ENCODE data around the gene COMMD1. TPM values are rescaled to one million over a fixed set of nuclear protein-coding genes. Genes with fewer than 3 reads are reported as not detected.
"Not testable (repeated sequence)": the region's sequence is repeated elsewhere in the genome, so short reads cannot be mapped to it uniquely, and the experiment has no call there.

The COMMD1 gene
- polyA plus RNA-seq, 1 donor from 2014 or later = 69.1 TPM

DNA sequence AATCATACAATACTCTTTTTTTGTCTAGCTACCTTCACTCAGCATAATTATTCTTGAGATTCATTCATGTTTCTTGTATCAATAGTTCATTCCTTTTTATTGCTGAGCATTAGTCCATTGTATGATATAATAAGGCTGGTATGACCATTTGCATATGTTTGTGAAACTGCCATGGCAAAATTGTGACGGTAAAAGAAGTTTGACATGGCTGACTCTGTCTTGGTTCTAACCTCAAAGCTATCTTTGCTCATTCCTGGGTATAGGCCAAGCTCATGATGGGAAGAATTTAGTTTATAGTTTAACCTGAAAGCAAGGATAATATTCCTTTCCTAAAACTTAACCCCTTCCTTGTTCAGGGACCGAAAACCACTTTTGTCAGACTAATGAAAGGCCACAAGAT is 46.4 kb downstream of the COMMD1 start:
- TF ChIP-seq TAF1 (IDR thresholded peaks at IDR 0.05; ENCODE audit: low read depth) = no peak
- no peak for TF ChIP-seq EP300 (conservative IDR thresholded peaks at IDR 0.05; ENCODE audit: poor library complexity, severe bottlenecking)
- TF ChIP-seq SMC3 (conservative IDR thresholded peaks at IDR 0.05; ENCODE audit: poor library complexity) = no peak
- TF ChIP-seq REST (IDR thresholded peaks at IDR 0.05; ENCODE audit: borderline replicate concordance) = no peak
- TF ChIP-seq EZH2 (IDR thresholded peaks at IDR 0.05; ENCODE audit: borderline replicate concordance, insufficient read depth, low read length, poor library complexity, severe bottlenecking) = no peak
- no peak for TF ChIP-seq RAD21 (conservative IDR thresholded peaks at IDR 0.05)
- no peak for TF ChIP-seq CTCF (IDR thresholded peaks at IDR 0.05; ENCODE audit: poor library complexity, severe bottlenecking)
- TF ChIP-seq MXI1 (conservative IDR thresholded peaks at IDR 0.05; ENCODE audit: poor library complexity, severe bottlenecking) = no peak
- TF ChIP-seq POLR2AphosphoS5 (IDR thresholded peaks at IDR 0.05) = no peak
- H3K36me3 ChIP-seq (ENCODE audit: insufficient read depth, low read length) = no peaks in the 10 kb centered on the region
- no peak overlapping the region for H2AFZ ChIP-seq (ENCODE audit: low read depth, low read length)
- H3K4me3 ChIP-seq (ENCODE audit: low read length) = no peak overlapping the region
- H3F3A ChIP-seq (ENCODE audit: insufficient read depth, low read length, poor library complexity, severe bottlenecking) = no peaks in the 10 kb centered on the region
- no peaks in the 10 kb centered on the region for H3K9me2 ChIP-seq (ENCODE audit: insufficient read depth, low read length)
- H3K4me2 ChIP-seq (ENCODE audit: low read length) = no peak overlapping the region
- no peaks in the 10 kb centered on the region for H3K27me3 ChIP-seq (ENCODE audit: insufficient read depth, low read depth, low read length)
- no peaks in the 10 kb centered on the region for H3K9me3 ChIP-seq (ENCODE audit: low read length)
- no peak overlapping the region for H3K27ac ChIP-seq (ENCODE audit: low read length)
- no peaks in the 10 kb centered on the region for H3K79me2 ChIP-seq (replicated peaks; ENCODE audit: insufficient read depth, low read length)
- no peaks in the 10 kb centered on the region for H4K20me1 ChIP-seq (ENCODE audit: insufficient read depth)
- no peak overlapping the region for H3K9ac ChIP-seq (ENCODE audit: low read length)

DNA sequence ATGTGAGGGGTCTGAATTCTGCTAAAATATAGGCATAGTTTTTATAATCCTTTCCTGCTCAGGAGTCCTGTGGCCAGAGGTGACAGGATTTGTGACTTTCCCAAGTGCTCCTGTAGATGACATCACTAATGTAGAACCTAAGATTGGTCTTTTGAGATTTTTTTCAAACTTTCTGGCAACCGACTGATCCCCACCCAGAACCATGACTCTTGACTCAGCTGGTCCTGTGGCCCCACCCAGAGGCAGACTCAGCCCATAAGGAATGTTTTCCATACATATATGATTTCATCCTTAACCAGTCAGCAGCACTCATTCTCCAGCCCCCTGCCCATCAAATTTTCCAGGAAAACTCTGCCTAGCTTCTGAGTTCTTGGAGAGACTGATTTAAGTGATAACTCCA is 46.8 kb downstream of the COMMD1 start:
- Histone ChIP-seq H4K20me1 (ENCODE audit: insufficient read depth) (no peaks in the 10 kb centered on the region), H3K36me3 (ENCODE audit: insufficient read depth, low read length) (no peaks in the 10 kb centered on the region), H3K79me2 (replicated peaks; ENCODE audit: insufficient read depth, low read length) (no peaks in the 10 kb centered on the region), H2AFZ (ENCODE audit: low read depth, low read length) (no peak overlapping the region), H3K9ac (ENCODE audit: low read length) (no peak overlapping the region), H3K27ac (ENCODE audit: low read length) (no peak overlapping the region), H3K27me3 (ENCODE audit: insufficient read depth, low read depth, low read length) (no peaks in the 10 kb centered on the region), H3K9me2 (ENCODE audit: insufficient read depth, low read length) (no peaks in the 10 kb centered on the region), H3K4me3 (ENCODE audit: low read length) (no peak overlapping the region), H3K4me2 (ENCODE audit: low read length) (no peak overlapping the region), H3K9me3 (ENCODE audit: low read length) (no peaks in the 10 kb centered on the region), H3F3A (ENCODE audit: insufficient read depth, low read length, poor library complexity, severe bottlenecking) (no peaks in the 10 kb centered on the region)
- TF ChIP-seq CTCF (IDR thresholded peaks at IDR 0.05; ENCODE audit: poor library complexity, severe bottlenecking) (no peak), TAF1 (IDR thresholded peaks at IDR 0.05; ENCODE audit: low read depth) (no peak), EP300 (conservative IDR thresholded peaks at IDR 0.05; ENCODE audit: poor library complexity, severe bottlenecking) (no peak), RAD21 (conservative IDR thresholded peaks at IDR 0.05) (no peak), REST (IDR thresholded peaks at IDR 0.05; ENCODE audit: borderline replicate concordance) (no peak), EZH2 (IDR thresholded peaks at IDR 0.05; ENCODE audit: borderline replicate concordance, insufficient read depth, low read length, poor library complexity, severe bottlenecking) (no peak), POLR2AphosphoS5 (IDR thresholded peaks at IDR 0.05) (no peak), SMC3 (conservative IDR thresholded peaks at IDR 0.05; ENCODE audit: poor library complexity) (no peak), MXI1 (conservative IDR thresholded peaks at IDR 0.05; ENCODE audit: poor library complexity, severe bottlenecking) (no peak)

GRCh38 chr2:61954856-61955255 is 49.4 kb downstream of the COMMD1 start:
- not testable (repeated sequence) for H3K4me2 ChIP-seq (ENCODE audit: low read length); H3K9me3 ChIP-seq (ENCODE audit: low read length); H2AFZ ChIP-seq (ENCODE audit: low read depth, low read length); H3K27ac ChIP-seq (ENCODE audit: low read length); H3K9ac ChIP-seq (ENCODE audit: low read length); H3K4me3 ChIP-seq (ENCODE audit: low read length); H4K20me1 ChIP-seq (ENCODE audit: insufficient read depth); H3F3A ChIP-seq (ENCODE audit: insufficient read depth, low read length, poor library complexity, severe bottlenecking); H3K9me2 ChIP-seq (ENCODE audit: insufficient read depth, low read length); H3K79me2 ChIP-seq (replicated peaks; ENCODE audit: insufficient read depth, low read length); H3K27me3 ChIP-seq (ENCODE audit: insufficient read depth, low read depth, low read length); H3K36me3 ChIP-seq (ENCODE audit: insufficient read depth, low read length)
